ENCODE data around the gene WASF2.
A peak's percentile ranks its signal among the peaks of the same experiment; 100 is the strongest.
"Not testable (repeated sequence)": the region's sequence is repeated elsewhere in the genome, so short reads cannot be mapped to it uniquely, and the experiment has no call there.

Gene WASF2

DNA sequence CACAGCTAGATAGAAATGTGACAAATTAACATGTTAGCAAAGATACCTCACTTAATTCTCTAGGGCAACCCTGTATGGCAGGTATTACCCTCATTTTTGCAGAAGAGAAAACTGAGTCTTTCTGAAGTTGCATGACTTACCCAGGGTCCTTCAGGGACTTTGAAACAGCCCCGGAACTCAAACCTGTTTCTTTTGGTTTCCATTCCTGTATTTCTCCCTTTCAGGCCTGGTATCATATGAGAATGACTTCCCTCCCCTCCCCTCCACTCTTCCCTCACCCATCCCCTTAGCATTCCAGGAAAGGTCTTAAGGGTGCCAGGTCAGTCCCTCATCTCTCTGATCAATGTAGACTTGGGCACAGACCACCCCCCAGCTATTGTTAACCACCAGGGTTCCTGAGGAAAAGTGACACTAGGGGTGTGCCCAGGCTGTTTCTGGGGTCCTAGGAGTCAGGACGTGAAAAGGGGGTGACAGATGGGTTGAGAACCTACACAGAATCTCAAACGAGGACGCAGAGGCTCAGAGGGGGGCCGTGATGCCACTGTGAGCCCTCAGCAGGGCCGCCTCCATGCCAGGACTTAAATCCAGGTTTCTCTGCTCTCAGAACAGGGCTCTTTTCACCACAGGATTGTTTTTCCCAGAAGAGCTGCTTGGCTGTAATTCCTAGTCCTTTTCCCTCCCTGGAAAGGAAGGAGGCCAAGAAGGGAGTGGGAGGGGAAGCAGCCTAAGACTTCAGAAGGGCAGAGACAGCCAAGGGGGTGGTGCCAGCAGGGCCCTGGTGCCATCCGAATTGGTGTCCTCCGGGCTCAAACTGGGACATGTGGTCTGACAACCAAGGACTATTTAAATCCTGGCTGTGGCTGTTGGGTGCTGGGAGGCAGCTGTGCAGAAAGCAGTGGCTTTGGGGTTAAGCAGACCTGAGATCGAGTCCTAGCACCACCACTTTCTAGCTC, 2.1 kb upstream of the WASF2 start:
- DNase-seq, result no peak

GRCh38 chr1:27489501-27489972, 430 bp downstream of the WASF2 start:
- DNase-seq, result no peak

DNA sequence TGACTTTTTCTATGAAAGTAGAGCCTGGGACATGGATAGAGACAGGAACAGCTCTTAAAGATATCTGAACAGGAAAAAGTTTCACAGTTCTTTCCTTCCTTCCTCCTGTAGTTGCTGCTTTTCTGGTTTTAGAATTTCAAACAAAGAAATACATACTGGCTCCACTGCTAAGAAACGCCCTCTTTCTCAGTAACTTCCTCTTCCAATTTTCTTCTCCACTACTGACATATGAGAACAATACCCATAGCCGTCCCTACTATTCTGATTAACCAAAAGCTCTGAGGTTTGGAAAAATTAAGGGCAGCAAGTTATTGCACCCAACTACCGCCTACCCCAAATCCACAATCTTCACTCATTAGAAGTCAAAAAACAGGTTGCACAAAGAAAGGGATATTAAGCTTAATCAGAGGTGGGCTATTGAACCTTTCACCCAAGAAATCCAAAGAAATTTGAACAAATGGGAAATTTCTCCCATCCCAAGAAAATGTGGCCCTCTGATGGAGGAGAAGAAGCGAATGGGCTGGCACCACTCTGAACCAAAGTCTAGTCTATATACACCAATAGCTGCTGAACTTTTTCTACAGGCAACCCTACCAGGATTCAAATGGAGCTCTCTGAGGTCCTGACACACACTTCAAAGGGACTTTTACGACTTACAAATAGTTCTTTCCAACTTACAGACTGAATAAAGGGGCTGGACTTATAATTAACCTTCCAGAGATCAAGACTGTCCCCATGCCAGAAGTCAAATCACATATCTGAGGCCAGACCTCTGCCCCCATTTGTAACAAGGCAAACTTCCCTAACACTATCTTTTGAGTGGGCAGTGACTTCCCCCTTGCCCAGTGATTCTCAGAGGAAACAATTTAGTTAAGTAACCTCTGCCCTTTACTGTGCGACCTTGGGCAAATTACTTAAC, 1.7 kb downstream of the WASF2 start:
- no peak for DNase-seq

- DNase-seq, result no peak
These were observed 4.6 kb downstream of the WASF2 start for GRCh38 chr1:27485363-27485762.

DNA sequence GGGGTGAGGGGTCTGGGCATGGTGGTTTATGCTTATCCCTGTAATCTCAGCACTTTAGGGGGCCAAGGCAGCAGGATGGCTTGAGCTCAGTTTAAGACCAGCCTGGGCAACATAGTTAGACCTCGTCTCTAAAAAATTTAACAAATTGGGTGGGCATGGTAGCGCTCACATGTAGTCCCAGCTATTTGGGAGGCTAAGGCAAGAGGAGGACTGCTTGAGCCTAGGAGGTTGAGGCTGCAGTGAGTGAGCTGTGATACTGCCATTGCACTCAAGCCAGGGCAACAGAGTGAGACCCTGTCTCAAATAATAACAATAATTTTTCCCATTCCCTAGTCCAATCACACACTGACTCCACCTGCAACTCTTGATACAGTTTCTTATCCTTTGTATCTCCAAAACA, 6.3 kb downstream of the WASF2 start:
- no peak for DNase-seq

DNA sequence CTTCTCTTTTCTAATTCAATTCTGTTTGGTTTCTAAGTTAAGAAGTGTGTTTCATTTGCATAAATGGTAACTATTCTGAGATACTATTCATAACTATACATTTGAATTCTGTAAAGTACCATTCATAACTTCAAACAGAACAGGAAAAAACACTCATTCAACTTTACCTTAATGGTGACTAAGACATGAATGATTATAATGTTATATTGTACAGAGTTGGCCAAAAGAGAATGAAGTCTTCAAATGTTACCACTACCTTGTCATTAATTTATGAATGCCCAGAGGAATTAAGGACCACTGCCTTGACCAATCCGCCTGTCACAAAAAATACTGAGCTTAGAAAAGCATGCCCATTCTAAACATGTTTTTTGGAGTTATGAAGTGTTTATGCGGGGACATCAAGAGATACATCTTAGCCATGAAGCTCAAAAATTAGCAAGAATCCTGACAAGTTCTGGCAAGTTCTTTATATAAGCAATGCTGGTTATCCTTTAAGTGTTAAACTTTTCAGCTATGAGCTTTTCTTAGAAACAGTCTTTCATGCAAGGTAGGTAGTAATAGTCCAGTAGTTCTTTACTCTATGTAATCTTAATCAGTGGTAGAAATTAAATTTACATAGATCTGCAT, 7.9 kb downstream of the WASF2 start:
- DNase-seq, result no peak

DNA sequence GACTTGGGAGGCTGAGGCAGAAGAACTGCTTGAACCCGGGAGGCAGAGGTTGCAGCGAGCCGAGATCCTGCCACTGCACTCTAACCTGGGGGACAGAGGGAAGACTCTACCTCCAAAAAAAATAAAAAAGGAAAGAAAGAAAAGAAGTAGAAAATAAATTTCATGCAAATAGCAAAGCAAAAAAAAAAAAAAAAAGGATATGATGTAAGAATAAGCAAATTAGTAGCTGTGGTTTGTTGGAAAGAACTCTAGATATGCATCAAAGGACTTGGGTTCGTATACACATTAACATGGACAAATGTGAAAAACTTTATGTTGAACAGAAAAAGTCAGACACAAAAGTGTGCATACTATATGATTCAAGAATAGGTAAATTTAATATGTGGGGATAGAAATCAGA, 11.9 kb downstream of the WASF2 start:
- no peak for DNase-seq

GRCh38 chr1:27476237-27476636, 13.7 kb downstream of the WASF2 start:
- DNase-seq, result peak; percentile 29

DNA sequence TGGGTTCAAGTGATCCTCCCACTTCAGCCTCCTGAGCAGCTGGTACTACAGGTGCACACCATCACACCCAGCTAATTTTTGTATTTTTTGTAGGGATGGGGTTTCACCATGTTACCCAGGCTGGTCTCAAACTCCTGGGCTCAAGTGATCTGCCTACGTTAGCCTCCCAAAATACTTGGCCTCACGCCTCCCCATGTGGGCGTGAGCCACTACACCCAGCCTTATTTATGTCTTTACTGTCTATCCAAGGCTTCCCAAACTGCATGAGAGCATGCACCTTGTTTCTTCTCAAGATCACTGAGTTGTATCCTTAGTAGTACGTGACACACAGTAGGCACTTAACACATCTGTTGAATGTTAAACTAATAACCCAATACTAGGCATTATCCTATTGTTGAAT, 14.2 kb downstream of the WASF2 start:
- no peak for DNase-seq

GRCh38 chr1:27473755-27474154, 16.2 kb downstream of the WASF2 start:
- DNase-seq, result no peak

DNA sequence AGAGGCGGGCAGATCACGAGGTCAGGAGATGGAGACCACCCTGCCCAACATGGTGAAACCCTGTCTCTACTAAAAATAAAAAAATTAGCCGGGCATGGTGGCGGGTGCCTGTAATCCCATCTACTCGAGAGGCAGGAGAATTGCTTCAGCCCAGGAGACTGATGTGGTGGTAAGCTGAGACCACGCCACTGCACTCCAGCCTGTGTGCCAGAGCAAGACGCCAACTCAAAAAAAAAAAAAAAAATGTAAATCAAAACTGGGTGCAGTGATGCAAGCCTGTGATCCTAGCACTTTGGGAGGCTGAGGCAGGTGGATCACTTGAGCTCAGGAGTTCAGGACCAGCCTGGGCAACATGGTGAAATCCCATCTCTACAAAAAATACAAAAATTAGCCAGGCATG, 17.9 kb downstream of the WASF2 start:
- not testable (repeated sequence) for DNase-seq

DNA sequence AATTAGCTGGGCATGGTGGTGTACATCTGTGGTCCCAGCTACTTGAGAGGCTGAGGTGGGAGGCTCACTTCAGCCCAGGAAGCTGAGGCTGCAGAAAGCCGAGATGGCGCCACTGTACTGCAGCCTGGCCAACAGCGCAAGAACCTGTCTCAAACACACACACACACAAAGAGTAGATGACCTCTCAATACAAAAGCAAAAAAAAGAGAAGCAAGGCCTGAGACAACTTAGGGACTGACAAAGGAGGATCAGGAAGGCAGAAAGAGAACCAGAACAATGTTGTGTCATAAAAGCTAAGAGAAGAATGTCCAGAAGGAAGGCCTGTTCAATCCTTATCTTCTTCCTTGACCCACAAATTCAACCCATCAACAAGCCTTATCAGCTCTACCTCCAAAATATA, 18.5 kb downstream of the WASF2 start:
- DNase-seq, result no peak

- no peak for DNase-seq
These were observed 20.6 kb downstream of the WASF2 start for GRCh38 chr1:27469334-27469733.

- not testable (repeated sequence) for DNase-seq
These were observed 21.6 kb downstream of the WASF2 start for GRCh38 chr1:27468378-27468777.

DNA sequence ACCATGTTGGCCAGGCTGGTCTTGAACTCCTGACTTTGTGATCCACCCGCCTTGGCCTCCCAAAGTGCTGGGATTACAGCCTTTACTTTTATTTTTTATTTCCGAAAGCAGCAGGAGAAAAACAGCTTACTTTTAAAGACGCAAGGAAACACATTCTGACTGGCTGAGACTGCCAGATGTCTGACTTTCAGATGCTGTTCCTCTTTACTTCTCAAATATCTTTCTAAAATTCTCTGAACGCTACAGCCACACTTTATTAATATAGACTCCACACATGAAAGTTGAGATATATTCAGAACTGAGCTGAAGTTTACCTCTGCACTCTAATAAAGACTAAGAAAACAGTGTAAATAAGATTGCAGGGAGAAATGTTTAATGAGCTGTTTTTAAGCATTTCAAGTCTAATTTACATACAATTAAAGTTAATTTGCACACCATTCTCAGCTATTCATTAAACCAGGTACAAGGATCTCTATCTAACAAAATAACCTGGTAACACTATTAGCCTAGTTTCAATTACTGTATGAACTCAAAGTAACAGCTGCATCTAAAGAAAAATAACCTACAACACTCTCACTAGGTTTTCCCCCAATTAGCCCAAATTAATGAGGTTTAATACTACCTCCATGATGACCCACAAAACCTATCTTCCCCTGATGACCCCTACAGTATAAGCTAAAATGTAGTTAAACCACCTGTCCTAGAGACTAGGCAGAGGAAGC, 24.9 kb downstream of the WASF2 start:
- DNase-seq, result no peak

DNA sequence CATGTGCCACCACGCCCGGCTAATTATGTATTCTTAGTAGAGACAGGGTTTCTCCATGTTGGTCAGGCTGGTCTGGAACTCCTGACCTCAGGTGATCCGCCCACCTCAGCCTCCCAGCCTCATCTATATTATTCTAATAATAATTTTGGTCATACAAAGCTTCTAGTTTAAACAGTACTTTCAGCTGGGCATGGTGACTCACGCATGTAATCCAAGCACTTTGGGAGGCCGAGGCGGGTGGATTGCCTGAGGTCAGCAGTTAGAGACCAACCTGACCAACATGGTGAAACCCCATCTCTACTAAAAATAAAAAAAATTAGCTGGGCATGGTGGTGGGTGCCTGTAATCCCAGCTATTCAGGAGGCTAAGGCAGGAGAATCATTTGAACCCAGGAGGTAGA, 26.1 kb downstream of the WASF2 start:
- DNase-seq, result not testable (repeated sequence)

DNA sequence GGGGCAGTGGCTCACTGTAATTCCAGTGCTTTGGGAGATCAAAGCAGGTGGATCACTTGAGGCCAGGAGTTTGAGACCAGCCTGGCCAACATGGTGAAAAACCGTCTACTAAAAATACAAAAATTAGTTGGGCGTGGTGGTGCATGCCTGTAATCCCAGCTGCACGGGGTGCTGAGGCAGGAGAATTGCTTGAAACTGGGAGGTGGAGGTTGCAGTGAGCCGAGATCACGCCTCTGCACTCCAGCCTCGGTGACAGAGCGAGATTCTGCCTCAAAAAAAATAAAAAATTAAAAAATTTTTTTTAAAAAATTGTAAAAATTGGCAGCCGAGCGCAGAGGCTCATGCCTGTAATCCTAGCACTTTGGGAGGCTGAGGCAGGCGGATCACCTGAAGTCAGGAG, 31.4 kb downstream of the WASF2 start:
- DNase-seq, result not testable (repeated sequence)

- peak; percentile 22 for DNase-seq
These were observed 34.7 kb downstream of the WASF2 start for GRCh38 chr1:27455139-27455811.

- DNase-seq, result no peak
These were observed 35.4 kb downstream of the WASF2 start for GRCh38 chr1:27454610-27455009.

DNA sequence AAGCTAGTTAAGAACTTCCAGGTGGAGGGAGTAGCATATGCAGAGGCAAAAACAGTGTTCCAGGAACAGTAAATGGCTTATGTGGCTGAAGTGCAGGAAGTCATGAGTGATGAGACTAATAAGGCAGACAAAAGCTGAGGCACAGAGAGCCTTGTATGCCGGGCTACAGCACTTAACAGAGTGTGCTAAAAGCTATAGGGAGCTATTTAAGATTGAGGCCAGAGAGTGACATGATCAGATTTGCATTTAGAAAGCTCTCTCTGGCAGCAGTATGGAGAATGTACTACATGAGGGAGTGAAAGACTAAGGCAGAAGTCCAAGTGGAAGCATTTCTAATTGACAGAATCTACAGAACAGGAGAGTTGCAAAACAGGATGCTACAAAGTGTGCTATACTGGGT, 38.6 kb downstream of the WASF2 start:
- DNase-seq, result no peak

DNA sequence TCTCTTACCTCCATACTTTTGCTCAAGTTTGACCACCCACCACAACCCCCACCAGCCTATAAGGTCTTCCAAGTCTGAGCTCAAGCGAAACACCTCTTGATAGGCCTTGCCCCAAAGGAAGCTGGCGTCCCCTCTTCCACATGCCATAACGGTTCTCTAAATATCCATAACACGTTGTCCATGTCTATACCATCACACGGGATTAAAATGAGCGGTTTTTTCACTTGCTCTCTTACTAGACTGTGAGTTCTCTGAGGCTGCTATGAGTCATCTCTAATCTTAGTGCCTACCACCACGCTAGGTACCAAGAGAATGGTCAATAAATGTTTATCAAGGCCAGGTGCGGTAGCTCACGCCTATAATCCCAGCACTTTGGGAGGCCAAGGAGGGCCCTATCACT, 41.0 kb downstream of the WASF2 start:
- no peak for DNase-seq

GRCh38 chr1:27447883-27448282, 42.1 kb downstream of the WASF2 start:
- no peak for DNase-seq

All from activated CD4-positive, alpha-beta T cell treated with anti-CD3 and anti-CD28 coated beads for 48 hours (primary cell).